IMR-90 (cell line): ENCODE measurements around the gene NFAT5. TPM values are rescaled to one million over a fixed set of nuclear protein-coding genes. Genes with fewer than 3 reads are reported as not detected.
A peak's percentile ranks its signal among the peaks of the same experiment; 100 is the strongest.

Experiments used
- ATAC-seq: fragments of 200-7000 bp; cut with Tn5 transposase; 2 replicates; pipeline ENCODE4 v1.9.1; 2020; ENCODE audit warnings: low read depth, mild to moderate bottlenecking, moderate library complexity
- BruUV-seq: library from RNA; stranded (reverse); fragments of 400-500 nt; replicated peaks from 2 replicates; lab custom pipeline; 2021; lab: Mats Ljungman, UMichigan
- CTCF ChIA-PET: fragments of 300-600 bp; formaldehyde crosslinking; extraction: SDS; loops from one replicate; lab custom pipeline; 2021; ENCODE audit warnings: antibody characterized with exemption; lab: Yijun Ruan, JAX
- POLR2A ChIA-PET: fragments of 300-600 bp; sonication (Branson Sonifier 250); formaldehyde crosslinking; loops from one replicate; lab custom pipeline; 2022; ENCODE audit warnings: antibody characterized with exemption; ENCODE audit not compliant: unreplicated experiment; lab: Charles Lee
- DNase-seq: peaks from one replicate; pipeline ENCODE4 v3.0.0; 2013
- H2AFZ ChIP-seq: replicated peaks from 2 replicates; pipeline ENCODE3; 2013; ENCODE audit warnings: low read length, mild to moderate bottlenecking; ENCODE audit not compliant: poor library complexity
- H2AK5ac ChIP-seq: 2 replicates; pipeline ENCODE4 v1.6.1; 2013; ENCODE audit warnings: low read depth, low read length, inconsistent platforms
- H2AK9ac ChIP-seq: replicated peaks from 2 replicates; pipeline ENCODE3; 2013; ENCODE audit warnings: mild to moderate bottlenecking, low read depth, low read length, moderate library complexity; ENCODE audit not compliant: poor library complexity
- H2BK120ac ChIP-seq: 2 replicates; pipeline ENCODE4 v1.6.1; 2013; ENCODE audit warnings: low read depth, low read length, inconsistent platforms
- H2BK15ac ChIP-seq: 3 replicates; pipeline ENCODE4 v1.6.1; 2013; ENCODE audit warnings: low read depth, low read length, inconsistent platforms
- H2BK20ac ChIP-seq: 2 replicates; pipeline ENCODE4 v1.6.1; 2013; ENCODE audit warnings: low read depth, mild to moderate bottlenecking, inconsistent platforms, low read length, moderate library complexity
- H2BK5ac ChIP-seq: 2 replicates; pipeline ENCODE4 v1.6.1; 2013; ENCODE audit warnings: mild to moderate bottlenecking, low read depth, low read length, inconsistent platforms; ENCODE audit not compliant: poor library complexity, severe bottlenecking
- H3K14ac ChIP-seq: replicated peaks from 2 replicates; pipeline ENCODE4 v1.6.1; 2013; ENCODE audit warnings: low read depth, low read length, inconsistent platforms
- H3K18ac ChIP-seq: 2 replicates; pipeline ENCODE4 v1.6.1; 2013; ENCODE audit warnings: low read depth, low read length, control low read depth
- H3K23ac ChIP-seq: 2 replicates; pipeline ENCODE4 v1.6.1; 2013; ENCODE audit warnings: low read depth, low read length, inconsistent platforms
- H3K27ac ChIP-seq: 2 replicates; pipeline ENCODE4 v1.5.1; 2013; ENCODE audit warnings: mild to moderate bottlenecking, control low read depth, low read length; ENCODE audit not compliant: insufficient read depth
- H3K27me3 ChIP-seq: 2 replicates; pipeline ENCODE4 v1.6.1; 2013; ENCODE audit warnings: low read length; ENCODE audit not compliant: control insufficient read depth, insufficient read depth
- H3K36me3 ChIP-seq: 2 replicates; pipeline ENCODE4 v1.6.1; 2013; ENCODE audit warnings: low read length, mixed read lengths; ENCODE audit not compliant: control insufficient read depth, insufficient read depth
- H3K4ac ChIP-seq: 2 replicates; pipeline ENCODE4 v1.6.1; 2013; ENCODE audit warnings: low read depth, low read length, inconsistent platforms
- H3K4me1 ChIP-seq: 2 replicates; pipeline ENCODE4 v1.6.1; 2013; ENCODE audit warnings: low read length, mixed read lengths; ENCODE audit not compliant: control insufficient read depth, insufficient read depth
- H3K4me2 ChIP-seq: 2 replicates; pipeline ENCODE4 v1.6.1; 2013; ENCODE audit warnings: low read depth, mild to moderate bottlenecking, control low read depth, low read length, moderate library complexity
- H3K4me3 ChIP-seq: 2 replicates; pipeline ENCODE4 v1.5.1; 2013; ENCODE audit warnings: low read depth, mild to moderate bottlenecking, control low read depth, low read length, moderate library complexity; ENCODE audit not compliant: insufficient read depth
- H3K56ac ChIP-seq: 2 replicates; pipeline ENCODE4 v1.6.1; 2013; ENCODE audit warnings: low read length, inconsistent platforms; ENCODE audit not compliant: insufficient read depth; ENCODE audit errors: extremely low read depth
- H3K79me1 ChIP-seq, 2 experiments: 2 replicates each; pipeline ENCODE4 v1.6.1; 2013; ENCODE audit warnings: low read length in 2 of 2, inconsistent platforms in 1 of 2, low read depth in 1 of 2
- H3K9ac ChIP-seq: 2 replicates; pipeline ENCODE4 v1.6.1; 2013; ENCODE audit warnings: low read depth, low read length, control low read depth
- H3K9me1 ChIP-seq: 2 replicates; pipeline ENCODE4 v1.6.1; 2013; ENCODE audit warnings: low read length, inconsistent platforms; ENCODE audit not compliant: insufficient read depth
- H3K9me3 ChIP-seq: 2 replicates; pipeline ENCODE4 v1.6.1; 2013; ENCODE audit warnings: low read length; ENCODE audit not compliant: control insufficient read depth, insufficient read depth
- H4K20me1 ChIP-seq: 2 replicates; pipeline ENCODE4 v1.6.1; 2013; ENCODE audit warnings: low read length, inconsistent platforms; ENCODE audit not compliant: insufficient read depth
- H4K5ac ChIP-seq: 2 replicates; pipeline ENCODE4 v1.6.1; 2013; ENCODE audit warnings: mild to moderate bottlenecking, low read depth, low read length, control low read depth
- H4K8ac ChIP-seq, 2 experiments: 2 replicates each; pipeline ENCODE4 v1.6.1; 2013; ENCODE audit warnings: low read depth in 2 of 2, low read length in 2 of 2, control low read depth in 1 of 2, inconsistent platforms in 1 of 2
- H4K91ac ChIP-seq: 2 replicates; pipeline ENCODE4 v1.6.1; 2013; ENCODE audit warnings: low read depth, low read length, inconsistent platforms; ENCODE audit not compliant: insufficient read depth
- MXI1 ChIP-seq: IDR thresholded peaks from 2 replicates; pipeline ENCODE4 v1.6.1; 2012; ENCODE audit warnings: low read depth, mild to moderate bottlenecking, low read length, moderate library complexity, borderline replicate concordance
- RAD21 ChIP-seq: IDR thresholded peaks from 2 replicates; pipeline ENCODE4 v1.6.1; 2012; ENCODE audit warnings: low read length, improper control_type of control experiment
- RCOR1 ChIP-seq: IDR thresholded peaks from 2 replicates; pipeline ENCODE4 v1.6.1; 2012; ENCODE audit warnings: mild to moderate bottlenecking, low read length, improper control_type of control experiment; ENCODE audit not compliant: insufficient replicate concordance
- RFX5 ChIP-seq: IDR thresholded peaks from 2 replicates; pipeline ENCODE4 v1.8.0; 2012; ENCODE audit warnings: low read depth, mild to moderate bottlenecking, low read length, moderate library complexity
- SMC3 ChIP-seq: fragments of 150-350 bp; IDR thresholded peaks from 2 replicates; pipeline ENCODE4 v1.6.1; 2016; ENCODE audit warnings: low read depth, mild to moderate bottlenecking, antibody characterized with exemption, low read length, moderate library complexity
- WGBS, 2 experiments: methylation state at CpG; one replicate each; pipeline versions ENCODE4 v1.1.5 to v1.1.7; 2013; ENCODE audit warnings: missing lambda C conversion rate in 2 of 2; ENCODE audit not compliant: insufficient read length in 1 of 2; ENCODE audit errors: extremely low coverage in 2 of 2; 5-methylcytosine and 5-hydroxymethylcytosine counted together
- dilution Hi-C: fragments of 300-500 bp; cut with HindIII; formaldehyde crosslinking; loops from one replicate; pipeline ENCODE4 v1.14.3; 2018; ENCODE audit warnings: low sequenced_read_pairs; ENCODE audit not compliant: unreplicated experiment
- in situ Hi-C: fragments of 300-500 bp; cut with MboI; formaldehyde crosslinking; loops from 3 replicates; pipeline ENCODE4 v1.14.3; 2019; ENCODE audit warnings: low sequenced_read_pairs, inconsistent platforms, mixed read lengths
- intact Hi-C: fragments of 100-400 bp; cut with micrococcal nuclease; formaldehyde crosslinking; loops from 2 replicates; pipeline ENCODE4 v1.10.0; 2022
- polyA plus RNA-seq, 3 experiments: library from polyadenylated mRNA; depleted of rRNA; stranded (reverse); fragments of >200 nt; gene quantifications; 2 replicates each; pipeline ENCODE4 v1.2.3, GENCODE V29; 2012; ENCODE audit warnings: low replicate concordance in 1 of 3
- total RNA-seq: library from RNA; depleted of rRNA; stranded (reverse); fragments of >200 nt; gene quantifications from 2 replicates; pipeline ENCODE4 v1.2.3, GENCODE V29; 2012
- TF ChIP-seq, protein P1 (sequence below): fragments of 150-350 bp; IDR thresholded peaks from 2 replicates; pipeline ENCODE4 v1.6.1; 2016; ENCODE audit warnings: low read depth, mild to moderate bottlenecking, low read length, moderate library complexity, borderline replicate concordance
- TF ChIP-seq, protein P2 (sequence below): conservative IDR thresholded peaks from 2 replicates; pipeline ENCODE4 v1.5.1; 2012; ENCODE audit warnings: mild to moderate bottlenecking, low read depth, low read length, improper control_type of control experiment

NFAT5 gene
- total and polyA plus RNA-seq, 2 of the 4 experiments (the other 2 are of a cell fraction), result 10.9 to 20.1 TPM

DNA sequence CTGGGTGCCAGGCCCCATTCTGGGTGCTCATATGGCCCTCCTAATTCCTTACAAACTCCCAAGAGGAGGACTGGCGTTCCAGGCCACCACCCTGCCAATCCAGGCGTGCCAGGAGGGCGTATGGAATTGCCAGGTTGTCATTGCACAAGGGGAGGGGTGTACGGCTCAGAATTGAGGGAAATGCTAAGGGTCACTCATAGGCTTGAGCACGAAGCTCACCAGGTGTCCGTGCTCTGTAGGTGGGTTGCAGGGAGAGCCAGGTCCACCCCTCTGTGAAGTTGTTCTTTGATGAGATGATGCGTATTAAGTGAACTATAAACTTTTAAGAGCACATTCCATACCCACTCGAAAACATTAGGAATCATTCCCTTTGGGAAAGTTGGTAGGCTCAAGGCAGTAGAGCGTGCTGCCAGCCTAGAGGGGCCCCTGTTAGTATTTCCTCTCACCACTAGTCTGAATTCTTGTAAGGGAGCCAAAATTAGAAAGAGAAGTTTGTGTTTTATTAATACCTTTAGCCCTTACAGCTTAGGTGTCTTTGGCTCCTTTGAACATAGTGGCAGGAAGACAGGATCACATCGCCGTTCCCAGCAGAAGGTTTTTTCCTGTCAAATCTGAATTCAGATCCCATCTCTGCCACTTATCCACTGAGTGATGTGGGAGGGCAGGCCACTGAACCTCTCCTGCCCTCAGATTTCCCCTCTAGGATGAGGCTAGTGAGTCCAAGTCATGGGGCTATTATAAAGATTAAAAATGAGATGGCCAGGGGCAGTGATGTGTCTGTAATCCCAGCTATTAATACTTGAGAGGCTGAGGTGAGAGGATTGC is 38.7 kb upstream of the NFAT5 start (continued):
- TF ChIP-seq RCOR1, result no peak
- no peak for TF ChIP-seq RAD21

- Histone ChIP-seq H3K4me2 (no peak overlapping the region), H3K23ac (peak overlapping the region; percentile 77; the same call in 1 of the 2 replicates), H3K27me3 (no peaks in the 10 kb centered on the region), H3K4me1 (peaks cover 18% of the 10 kb centered on the region), H3K18ac (peak overlapping the region; percentile 87), H3K56ac (no peak overlapping the region), H3K9ac (no peak overlapping the region), H3K4ac (peak overlapping the region; percentile 84), H2BK15ac (peak overlapping the region; percentile 98), H2AK5ac (peak overlapping the region; percentile 85), H2BK120ac (peak overlapping the region; percentile 91), H3K14ac (peak overlapping the region; percentile 70), H2AK9ac (no peak overlapping the region), H3K4me3 (no peak overlapping the region), H3K36me3 (no peaks in the 10 kb centered on the region), H3K79me1 (peaks cover 0 to 12% of the 10 kb centered on the region in 2 experiments; a peak in 2 of 4 replicates), H3K27ac (peak overlapping the region; percentile 45), H2BK20ac (peak overlapping the region; percentile 95), H3K9me1 (peaks cover 25% of the 10 kb centered on the region), H2AFZ (no peak overlapping the region), H4K5ac (peak overlapping the region; percentile 80; the same call in 1 of the 2 replicates), H2BK5ac (peak overlapping the region; percentile 70), H4K20me1 (no peaks in the 10 kb centered on the region), H4K91ac (peak overlapping the region; percentile 80), H3K9me3 (no peaks in the 10 kb centered on the region), H4K8ac (peak overlapping the region; percentile 32 to 80; a peak in 2 of 4 replicates)
- ChIA-PET POLR2A (no interaction called here), CTCF (interaction anchor here (0.6 kb wide), 1 partner anchor 13 kb away, joined by 11 read pairs; no protein-coding TSS in a partner anchor)
- no CpG with 5 or more reads among the region's 1 CpG for whole genome bisulfite sequencing, 2 experiments
- dilution Hi-C loops, result no loop called here
- intact Hi-C loops, result loop anchor here (5.0 kb wide), 1 partner anchor 35 kb away; the partner anchor contains the start of gene NFAT5
- in situ Hi-C loops, result no loop called here
- ATAC-seq (no peak), DNase-seq (no peak)
- TF ChIP-seq MXI1, result no peak
- no peak for TF ChIP-seq RFX5
- TF ChIP-seq, protein P1, sequence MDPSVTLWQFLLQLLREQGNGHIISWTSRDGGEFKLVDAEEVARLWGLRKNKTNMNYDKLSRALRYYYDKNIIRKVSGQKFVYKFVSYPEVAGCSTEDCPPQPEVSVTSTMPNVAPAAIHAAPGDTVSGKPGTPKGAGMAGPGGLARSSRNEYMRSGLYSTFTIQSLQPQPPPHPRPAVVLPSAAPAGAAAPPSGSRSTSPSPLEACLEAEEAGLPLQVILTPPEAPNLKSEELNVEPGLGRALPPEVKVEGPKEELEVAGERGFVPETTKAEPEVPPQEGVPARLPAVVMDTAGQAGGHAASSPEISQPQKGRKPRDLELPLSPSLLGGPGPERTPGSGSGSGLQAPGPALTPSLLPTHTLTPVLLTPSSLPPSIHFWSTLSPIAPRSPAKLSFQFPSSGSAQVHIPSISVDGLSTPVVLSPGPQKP, result no peak
- TF ChIP-seq, protein P2, sequence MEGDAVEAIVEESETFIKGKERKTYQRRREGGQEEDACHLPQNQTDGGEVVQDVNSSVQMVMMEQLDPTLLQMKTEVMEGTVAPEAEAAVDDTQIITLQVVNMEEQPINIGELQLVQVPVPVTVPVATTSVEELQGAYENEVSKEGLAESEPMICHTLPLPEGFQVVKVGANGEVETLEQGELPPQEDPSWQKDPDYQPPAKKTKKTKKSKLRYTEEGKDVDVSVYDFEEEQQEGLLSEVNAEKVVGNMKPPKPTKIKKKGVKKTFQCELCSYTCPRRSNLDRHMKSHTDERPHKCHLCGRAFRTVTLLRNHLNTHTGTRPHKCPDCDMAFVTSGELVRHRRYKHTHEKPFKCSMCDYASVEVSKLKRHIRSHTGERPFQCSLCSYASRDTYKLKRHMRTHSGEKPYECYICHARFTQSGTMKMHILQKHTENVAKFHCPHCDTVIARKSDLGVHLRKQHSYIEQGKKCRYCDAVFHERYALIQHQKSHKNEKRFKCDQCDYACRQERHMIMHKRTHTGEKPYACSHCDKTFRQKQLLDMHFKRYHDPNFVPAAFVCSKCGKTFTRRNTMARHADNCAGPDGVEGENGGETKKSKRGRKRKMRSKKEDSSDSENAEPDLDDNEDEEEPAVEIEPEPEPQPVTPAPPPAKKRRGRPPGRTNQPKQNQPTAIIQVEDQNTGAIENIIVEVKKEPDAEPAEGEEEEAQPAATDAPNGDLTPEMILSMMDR, result no peak
- TF ChIP-seq RCOR1, result no peak
- TF ChIP-seq SMC3, result no peak
- BruUV-seq, result no TSS peak
These were observed 33.8 kb upstream of the NFAT5 start for GRCh38 chr16:69531988-69532387.
